GM21381 (cell line): Measurements from ENCODE around the gene HOXC5.
"Not testable (repeated sequence)": the region's sequence is repeated elsewhere in the genome, so short reads cannot be mapped to it uniquely, and the experiment has no call there.

Experiments used
- ATAC-seq: cut with Tn5 transposase; IDR thresholded peaks from one replicate; pipeline ENCODE4 v1.9.1; 2021; ENCODE audit warnings: mild to moderate bottlenecking, moderate library complexity; ENCODE audit not compliant: unreplicated experiment

HOXC5 gene

GRCh38 chr12:54032086-54032619 is 697 bp upstream of the HOXC5 start:
- ATAC-seq = no peak

DNA sequence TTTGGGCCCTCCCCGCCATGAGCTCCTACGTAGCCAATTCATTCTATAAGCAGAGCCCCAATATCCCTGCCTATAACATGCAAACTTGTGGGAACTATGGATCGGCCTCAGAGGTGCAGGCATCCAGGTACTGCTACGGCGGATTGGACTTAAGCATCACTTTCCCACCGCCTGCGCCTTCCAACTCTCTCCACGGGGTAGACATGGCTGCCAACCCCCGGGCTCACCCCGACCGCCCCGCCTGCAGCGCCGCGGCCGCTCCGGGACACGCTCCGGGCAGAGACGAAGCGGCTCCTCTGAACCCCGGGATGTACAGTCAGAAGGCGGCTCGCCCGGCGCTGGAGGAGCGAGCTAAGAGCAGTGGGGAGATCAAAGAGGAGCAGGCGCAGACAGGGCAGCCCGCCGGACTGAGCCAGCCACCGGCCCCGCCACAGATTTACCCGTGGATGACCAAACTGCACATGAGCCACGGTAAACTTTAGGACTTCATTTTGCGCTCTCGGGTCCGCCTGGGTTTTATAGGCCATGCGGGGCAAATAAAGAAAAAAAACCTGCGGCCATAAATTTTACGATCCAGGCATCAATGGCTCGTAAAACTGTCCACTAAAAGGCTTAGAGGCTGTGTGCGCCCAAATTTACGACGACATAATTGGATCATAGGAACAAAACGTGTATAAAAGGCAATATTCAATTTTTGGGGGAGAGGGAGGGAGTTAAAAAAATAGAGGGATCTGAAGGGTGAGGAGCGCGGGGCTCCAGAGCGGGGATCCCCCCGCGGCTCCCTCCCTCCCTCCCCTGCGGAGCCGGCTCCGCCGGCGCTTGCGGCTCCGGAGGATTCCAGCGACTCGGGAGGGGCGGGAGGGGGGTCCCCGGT is 493 bp downstream of the HOXC5 start:
- no peak for ATAC-seq

GRCh38 chr12:54033980-54034784 is 1.3 kb downstream of the HOXC5 start:
- no peak for ATAC-seq

DNA sequence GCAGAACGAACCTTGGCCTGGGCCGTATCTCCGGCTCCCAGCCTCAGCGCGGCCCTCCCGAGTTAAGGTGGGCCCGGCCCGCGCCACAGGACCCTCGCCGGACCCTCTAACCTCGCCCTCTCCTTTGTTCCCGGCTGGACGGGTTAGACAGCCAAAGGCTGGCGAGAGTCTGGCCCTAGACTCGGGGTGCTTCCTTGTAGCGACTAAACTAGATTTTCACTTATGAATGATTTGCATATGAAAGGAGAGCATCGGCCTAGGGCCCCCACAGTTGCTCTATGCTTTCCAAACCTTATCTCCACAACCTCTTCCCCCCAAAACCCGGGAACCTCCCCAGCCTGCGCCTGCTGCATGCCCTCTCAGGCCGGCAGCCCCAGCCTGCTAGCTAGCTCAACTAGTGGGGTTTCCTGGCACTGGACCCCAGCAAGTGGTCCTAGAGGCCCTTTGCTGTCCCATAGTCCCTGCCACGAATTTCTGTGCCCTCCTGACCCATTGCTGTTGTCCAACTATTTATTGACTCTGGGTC is 2.0 kb downstream of the HOXC5 start:
- ATAC-seq = no peak

DNA sequence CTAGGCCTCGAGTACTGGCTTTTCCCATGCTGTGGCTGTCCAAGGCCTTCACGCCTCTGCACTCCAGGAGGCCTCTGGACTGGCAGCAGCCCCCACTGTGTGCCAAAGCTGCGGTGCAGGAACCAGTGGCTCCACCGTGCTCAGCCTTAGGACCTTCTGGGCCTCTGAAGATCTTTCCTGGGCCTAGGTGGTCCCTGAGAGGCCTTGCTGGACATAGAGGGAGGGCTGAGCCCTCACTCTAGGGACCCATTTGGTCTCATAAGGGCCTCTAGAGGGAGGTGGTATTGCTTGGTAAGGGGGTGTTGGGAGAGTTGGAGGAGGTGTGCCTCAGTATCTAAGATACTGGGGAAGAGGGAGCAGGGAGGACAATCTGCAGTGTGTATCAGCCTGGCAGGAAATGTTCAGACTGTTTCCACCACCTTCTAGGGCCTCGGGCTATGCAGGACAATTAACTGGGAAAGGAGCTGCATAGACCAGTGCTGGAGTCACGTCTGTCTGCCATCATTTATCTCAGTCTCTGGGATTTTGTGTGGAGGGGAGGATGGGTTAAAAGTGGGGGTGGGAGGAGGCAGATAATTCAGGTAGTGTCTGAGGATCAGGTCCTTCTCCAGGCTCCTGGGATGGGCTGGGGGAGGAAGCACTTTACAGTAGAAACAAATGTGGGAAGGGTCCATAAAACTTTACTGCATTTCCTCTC is 2.9 kb downstream of the HOXC5 start:
- ATAC-seq = no peak

DNA sequence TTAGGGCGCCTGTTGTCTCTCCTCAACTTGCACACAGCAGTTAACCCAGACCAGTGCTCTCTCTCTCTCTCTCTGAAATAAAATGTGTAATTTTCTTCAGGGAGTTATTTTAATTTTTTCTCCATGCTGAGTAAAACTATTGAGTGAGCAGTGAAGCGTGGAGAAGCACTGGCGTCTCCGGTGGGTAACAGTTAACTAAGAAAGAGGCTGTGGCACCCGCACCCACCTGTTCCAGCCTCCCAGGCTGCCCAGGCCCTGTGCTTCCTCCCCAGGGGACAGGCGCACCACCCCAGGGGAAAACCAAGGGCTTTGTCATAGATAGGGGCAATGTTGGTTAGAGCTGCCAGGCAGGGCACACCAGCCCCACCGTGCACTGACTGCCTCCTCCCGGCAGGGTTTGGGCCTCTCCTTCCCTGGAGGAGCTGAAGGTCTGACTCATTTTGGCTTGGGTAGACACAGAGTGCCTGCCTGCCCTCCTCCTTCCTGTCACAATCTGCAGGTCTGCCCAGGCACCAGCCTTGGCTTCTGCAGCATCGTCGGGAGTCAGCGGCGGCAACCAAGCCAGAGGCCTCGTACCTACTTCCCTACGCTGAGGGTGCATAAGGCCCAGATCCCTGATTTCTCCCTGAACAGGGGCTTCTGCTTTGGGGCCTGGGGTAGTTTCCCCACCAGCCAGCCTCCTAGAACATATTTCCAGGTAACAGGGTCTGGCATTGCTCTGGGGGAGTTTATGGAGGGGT is 3.9 kb downstream of the HOXC5 start:
- ATAC-seq = no peak

DNA sequence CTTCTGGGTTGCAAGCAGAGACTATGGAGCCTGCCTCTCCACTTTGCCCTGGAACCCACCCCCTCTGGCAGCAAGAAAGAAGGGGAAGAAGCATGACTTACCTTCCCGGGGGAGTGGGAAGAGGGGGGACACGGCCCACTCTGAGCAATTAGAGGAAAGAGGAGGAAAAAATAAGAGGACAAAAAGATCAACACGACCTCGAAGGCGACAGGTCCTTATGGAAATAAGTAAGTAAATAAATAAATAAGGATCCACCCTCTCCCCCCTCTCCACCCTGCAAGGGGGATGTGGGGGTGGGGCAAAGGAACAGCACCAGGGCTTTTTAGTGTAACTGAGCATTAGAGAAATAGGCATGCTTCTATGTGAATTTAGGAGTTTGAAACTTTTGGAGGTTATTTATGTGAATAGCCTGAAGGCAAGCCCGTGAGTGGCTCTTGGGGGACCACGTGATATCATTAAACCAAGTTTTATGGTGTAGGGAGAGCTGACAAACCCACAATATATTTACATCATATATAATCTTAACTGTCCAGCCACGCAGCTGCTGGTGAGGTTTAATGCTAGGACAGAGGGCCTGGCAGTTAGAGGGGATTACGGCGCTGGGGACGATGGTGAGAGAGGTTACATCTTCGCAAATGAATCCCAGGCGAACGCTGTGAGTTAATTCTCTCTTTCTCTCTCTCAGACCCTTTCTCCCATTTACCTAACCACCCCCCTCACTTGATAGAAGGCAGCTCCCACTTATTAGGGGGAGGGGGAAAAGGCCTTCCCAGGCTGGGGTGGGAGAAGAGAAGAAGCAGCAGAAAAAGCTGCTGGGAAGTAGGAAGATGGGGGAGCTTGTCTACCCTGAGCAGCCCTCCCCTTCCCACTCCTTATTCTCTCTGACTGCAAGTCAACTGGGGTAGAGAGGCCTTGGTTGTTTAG is 4.8 kb downstream of the HOXC5 start:
- ATAC-seq = no peak

DNA sequence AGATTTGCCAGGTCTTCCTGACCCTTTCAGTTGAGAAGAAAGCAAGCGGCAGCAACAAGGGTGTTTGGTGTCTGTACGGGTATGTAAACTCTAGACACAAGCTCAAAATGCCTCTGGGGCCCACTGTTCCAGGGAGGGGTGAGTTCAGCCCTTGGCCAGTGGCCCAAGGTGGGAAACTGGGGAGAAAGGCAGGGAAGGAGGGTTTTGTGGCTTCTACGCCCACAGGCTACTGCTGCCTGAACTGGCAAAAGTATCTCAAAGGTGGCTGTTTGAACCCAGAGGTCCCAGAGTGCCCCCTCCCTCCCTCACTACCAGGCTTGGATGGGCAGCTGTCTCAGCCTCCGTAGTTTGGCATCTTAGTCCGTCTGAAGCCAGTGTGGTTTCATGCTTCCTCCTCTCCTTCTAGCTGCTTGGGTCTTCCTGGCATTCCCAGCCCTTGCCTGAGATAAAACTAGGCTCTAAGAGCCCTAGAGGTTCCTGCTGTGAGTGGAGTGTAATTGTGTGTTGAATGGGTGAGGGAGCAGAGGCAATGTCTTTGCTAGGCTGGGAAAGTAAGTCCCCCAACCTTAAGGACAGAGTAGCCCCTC is 5.5 kb downstream of the HOXC5 start:
- ATAC-seq = no peak

- ATAC-seq = no peak
Measured at GRCh38 chr12:54038871-54039414, 6.1 kb downstream of the HOXC5 start.

DNA sequence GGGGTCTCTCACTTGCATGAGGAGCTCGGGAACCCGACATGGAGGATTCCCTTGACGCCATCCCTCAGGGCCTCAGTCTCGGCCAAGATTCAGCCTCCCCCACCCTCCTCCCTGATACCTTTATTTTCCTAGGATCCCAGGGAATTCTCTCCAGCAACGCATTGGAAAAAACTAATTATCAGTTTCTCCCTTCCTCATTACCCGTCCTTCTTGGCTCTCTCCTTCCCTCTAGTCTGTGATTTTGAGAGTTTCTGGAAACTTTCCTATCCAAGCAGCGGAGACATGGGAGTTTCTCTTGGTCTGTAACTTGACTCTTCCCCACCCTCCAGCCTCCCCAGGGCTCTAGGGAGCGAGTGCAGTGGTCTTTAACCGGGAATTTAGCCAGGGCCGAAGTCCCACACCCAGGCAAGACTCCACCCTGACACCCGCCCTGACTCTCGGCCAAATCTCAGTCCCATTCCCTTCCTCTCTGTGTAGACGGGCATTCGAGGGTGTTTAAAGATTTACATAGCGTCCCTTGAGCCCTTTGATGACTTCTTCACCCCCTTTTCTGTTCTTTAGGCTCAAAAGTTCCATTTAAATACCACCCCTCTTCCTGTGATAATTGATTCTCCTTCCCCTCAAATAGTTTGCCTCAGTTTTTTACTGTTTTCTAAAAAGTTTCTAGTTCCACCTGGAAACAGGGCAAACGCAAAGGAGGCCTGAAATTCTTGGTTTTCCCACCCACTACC is 6.7 kb downstream of the HOXC5 start:
- ATAC-seq = no peak

GRCh38 chr12:54040148-54040494 is 7.3 kb downstream of the HOXC5 start:
- ATAC-seq = no peak

DNA sequence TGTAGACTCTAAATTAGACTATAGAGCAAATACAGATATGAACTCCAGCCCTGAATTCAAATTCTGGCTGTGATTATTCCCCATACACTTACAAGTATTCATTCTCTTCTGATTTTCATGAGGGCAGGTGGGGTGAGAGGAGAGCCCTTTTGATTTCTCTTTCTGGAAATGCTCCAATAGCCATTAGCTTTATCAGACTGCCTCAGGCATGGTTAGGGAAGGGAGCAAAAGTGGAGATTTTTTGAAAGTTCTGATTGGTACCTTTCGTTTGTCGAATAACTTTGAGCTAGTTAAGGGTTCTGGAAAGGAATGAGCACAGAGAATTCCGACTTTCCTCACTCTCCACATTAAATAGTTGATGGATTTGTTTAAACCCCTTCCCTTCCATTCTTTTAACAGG is 7.8 kb downstream of the HOXC5 start:
- ATAC-seq = no peak

DNA sequence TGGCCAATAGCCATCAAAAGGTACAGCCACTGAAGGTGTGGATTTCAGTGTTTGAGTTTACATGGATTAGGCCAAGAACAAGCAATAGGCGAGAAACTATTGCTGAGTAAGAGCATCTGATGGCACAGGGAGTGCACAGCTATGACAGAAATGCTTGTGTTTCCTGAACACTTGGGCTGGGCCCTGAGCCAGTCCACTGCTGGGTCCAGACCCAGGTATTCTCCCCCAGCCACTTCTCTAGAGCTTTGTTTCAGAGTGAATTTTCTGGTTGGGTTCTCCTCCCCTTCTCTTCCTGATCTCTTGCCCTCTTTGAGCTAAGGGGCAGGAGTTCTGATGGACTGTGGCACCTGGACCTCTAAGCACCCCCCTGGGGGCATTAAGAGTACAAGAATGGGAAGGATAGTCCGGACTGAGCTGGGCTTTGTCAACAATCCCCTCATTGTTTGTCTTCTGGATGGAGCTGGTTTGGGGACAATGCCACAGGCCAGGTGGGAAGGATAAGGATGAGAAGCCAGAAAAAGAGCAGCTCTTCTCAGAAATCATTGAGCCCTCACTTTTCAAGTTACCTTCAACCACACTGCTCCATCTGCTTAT is 8.3 kb downstream of the HOXC5 start:
- ATAC-seq = no peak

DNA sequence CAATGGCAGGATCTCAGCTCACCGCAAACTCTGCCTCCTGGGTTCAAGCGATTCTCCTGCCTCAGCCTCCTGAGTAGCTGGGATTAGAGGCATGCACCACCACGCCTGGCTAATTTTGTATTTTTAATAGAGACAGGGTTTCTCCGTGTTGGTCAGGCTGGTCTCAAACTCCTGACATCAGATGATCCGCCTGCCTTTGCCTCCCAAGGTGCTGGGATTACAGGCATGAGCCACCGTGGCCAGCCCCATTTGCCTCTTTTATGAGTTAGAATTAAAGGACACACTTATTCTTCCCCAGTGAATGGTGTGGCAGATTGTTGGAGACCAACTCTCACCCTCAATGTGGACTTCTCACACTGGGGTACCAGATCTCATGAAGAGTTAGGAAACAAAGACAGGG is 9.2 kb downstream of the HOXC5 start:
- not testable (repeated sequence) for ATAC-seq

- no peak for ATAC-seq
Measured at GRCh38 chr12:54042970-54043853, 10.4 kb downstream of the HOXC5 start.

- no peak for ATAC-seq
Measured at GRCh38 chr12:54044425-54045103, 11.7 kb downstream of the HOXC5 start.
